ENCODE data around the gene EIF2B4. TPM values are rescaled to one million over a fixed set of nuclear protein-coding genes. Genes with fewer than 3 reads are reported as not detected.
A peak's percentile ranks its signal among the peaks of the same experiment; 100 is the strongest.

EIF2B4 gene
- total and polyA plus RNA-seq, 2 of the 13 experiments (the other 11 are each of a cell fraction or from before 2014, with no cell fraction given): 91.5 to 96.4 TPM

DNA sequence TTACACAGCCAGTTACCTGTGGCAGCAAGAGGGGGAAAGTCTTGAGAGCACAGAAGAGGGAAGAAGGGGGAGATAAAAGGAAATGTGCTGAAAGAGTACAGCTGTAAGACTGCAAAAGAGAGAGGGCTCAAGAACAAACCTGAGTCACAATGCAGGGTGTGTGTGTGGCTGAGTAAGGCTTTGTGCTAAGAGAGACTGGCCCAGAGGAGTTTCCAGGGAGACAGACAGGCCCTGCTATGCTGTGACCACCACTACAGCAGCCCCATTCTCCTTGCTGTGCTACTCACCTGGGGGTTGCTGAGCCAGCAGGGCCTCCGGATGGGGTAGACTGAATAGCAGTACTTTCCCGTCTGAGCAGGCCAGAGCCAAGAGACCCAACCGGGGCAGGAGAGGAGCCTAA is 34.8 kb downstream of the EIF2B4 start:
- H3K9me3 ChIP-seq (ENCODE audit: low read length): no peaks in the 10 kb centered on the region
- H3K27me3 ChIP-seq (ENCODE audit: control insufficient read depth in 1 of 2, insufficient read depth in 2 of 2, low read length in 2 of 2): no peaks in the 10 kb centered on the region
- in situ Hi-C loops (cut with HindIII; ENCODE audit: extremely low pct_ligation_motif_present, low pct_unique_long_range_greater_than_20kb): no loop called here
- H3K4me3 ChIP-seq (replicated peaks in 1 of 3; ENCODE audit: insufficient read depth in 1 of 3, low read depth in 2 of 3, low read length in 3 of 3): no peak overlapping the region
- no peak for DNase-seq (ENCODE audit: low spot score)
- no peak overlapping the region for H3K27ac ChIP-seq (ENCODE audit: extremely low read length, insufficient read depth, low read length)
- FAIRE-seq: no peak
- no peaks in the 10 kb centered on the region for H4K20me1 ChIP-seq (ENCODE audit: insufficient read depth, low read length)
- no peak overlapping the region for H3K4me2 ChIP-seq (ENCODE audit: low read depth, low read length)
- peaks cover 44 to 64% of the 10 kb centered on the region in 2 experiments for H3K36me3 ChIP-seq (replicated peaks in 1 of 2; ENCODE audit: control insufficient read depth in 1 of 2, insufficient read depth in 2 of 2, low read length in 2 of 2)
- no TSS peak for BruUV-seq (replicated peaks)
- no peaks in the 10 kb centered on the region for H3K79me2 ChIP-seq (ENCODE audit: insufficient read depth, low read length)
- H3K9ac ChIP-seq (ENCODE audit: insufficient read depth, low read depth, low read length): no peak overlapping the region
- H2AFZ ChIP-seq (ENCODE audit: low read length): no peak overlapping the region
- 100% methylated on average over 2 of the region's 3 CpGs for WGBS (ENCODE audit: low lambda C conversion rate)
- ChIA-PET POLR2A (no interaction called here), CTCF (ENCODE audit: low intra/inter-chr PET ratio, low total read pairs) (no interaction called here)
- no peaks in the 10 kb centered on the region for H3K4me1 ChIP-seq (ENCODE audit: insufficient read depth, low read length)
- intact Hi-C loops (cut with micrococcal nuclease; ENCODE audit: unreplicated experiment): no loop called here
- TF ChIP-seq ZNF839 (CRISPR knock-in tag; IDR thresholded peaks at IDR 0.05; ENCODE audit: borderline replicate concordance): no peak
- peak in 1 of 2 experiments; percentile 38; a peak in 1 of 4 replicates for TF ChIP-seq POLR2A (IDR thresholded peaks at IDR 0.05; ENCODE audit: insufficient read depth in 1 of 2, low read depth in 2 of 2, low read length in 2 of 2)
- TF ChIP-seq HNRNPLL (IDR thresholded peaks at IDR 0.05; ENCODE audit: low read depth, low read length, poor library complexity, severe bottlenecking): no peak
- peak; percentile 7; the same call in 1 of the 3 replicates for ATAC-seq

- Histone ChIP-seq H4K20me1 (ENCODE audit: insufficient read depth, low read length) (no peaks in the 10 kb centered on the region), H2AFZ (ENCODE audit: low read length) (no peak overlapping the region), H3K27me3 (ENCODE audit: control insufficient read depth in 1 of 2, insufficient read depth in 2 of 2, low read length in 2 of 2) (peaks cover 0 to 4% of the 10 kb centered on the region in 2 experiments; a peak in 1 of 5 replicates), H3K4me3 (replicated peaks in 1 of 3; ENCODE audit: insufficient read depth in 1 of 3, low read depth in 2 of 3, low read length in 3 of 3) (no peak overlapping the region), H3K79me2 (ENCODE audit: insufficient read depth, low read length) (peaks cover 25% of the 10 kb centered on the region), H3K9ac (ENCODE audit: insufficient read depth, low read depth, low read length) (no peak overlapping the region), H3K36me3 (replicated peaks in 1 of 2; ENCODE audit: control insufficient read depth in 1 of 2, insufficient read depth in 2 of 2, low read length in 2 of 2) (peaks cover 18 to 39% of the 10 kb centered on the region in 2 experiments), H3K9me3 (ENCODE audit: low read length) (no peaks in the 10 kb centered on the region), H3K27ac (ENCODE audit: extremely low read length, insufficient read depth, low read length) (peak overlapping the region; percentile 91), H3K4me2 (ENCODE audit: low read depth, low read length) (no peak overlapping the region), H3K4me1 (ENCODE audit: insufficient read depth, low read length) (peaks cover 33% of the 10 kb centered on the region)
- WGBS (ENCODE audit: low lambda C conversion rate): 92% methylated on average over 5 of the region's 5 CpGs
- in situ Hi-C loops (cut with HindIII; ENCODE audit: extremely low pct_ligation_motif_present, low pct_unique_long_range_greater_than_20kb): loop anchor here (5.0 kb wide), 1 partner anchor 48 kb away; the partner anchor contains the start of genes EIF2B4 and SNX17
- BruUV-seq (replicated peaks): no TSS peak
- CTCF ChIA-PET (ENCODE audit: low intra/inter-chr PET ratio, low total read pairs): no interaction called here
- POLR2A ChIA-PET: interaction anchor here (1.2 to 5.0 kb wide), 4 partner anchors 19 to 44 kb away, joined by 4 to 73 read pairs (median 46); partner anchors contain the start of genes EIF2B4, GTF3C2 and SNX17
- intact Hi-C loops (cut with micrococcal nuclease; ENCODE audit: unreplicated experiment): no loop called here
- FAIRE-seq: no peak
- DNase-seq (ENCODE audit: low spot score): no peak
- ATAC-seq: no peak
- 0 out of 2 replicates have a peak, but pooled peaks have one; percentile 35 for TF ChIP-seq ZNF343 (CRISPR knock-in tag; IDR thresholded peaks at IDR 0.05)
- TF ChIP-seq RBM22 (optimal IDR thresholded peaks at IDR 0.05; ENCODE audit: low read length): peak; percentile 35
- TF ChIP-seq POLR2AphosphoS5 (IDR thresholded peaks at IDR 0.05; ENCODE audit: low read depth, low read length): peak; percentile 45
- TF ChIP-seq, protein P1, sequence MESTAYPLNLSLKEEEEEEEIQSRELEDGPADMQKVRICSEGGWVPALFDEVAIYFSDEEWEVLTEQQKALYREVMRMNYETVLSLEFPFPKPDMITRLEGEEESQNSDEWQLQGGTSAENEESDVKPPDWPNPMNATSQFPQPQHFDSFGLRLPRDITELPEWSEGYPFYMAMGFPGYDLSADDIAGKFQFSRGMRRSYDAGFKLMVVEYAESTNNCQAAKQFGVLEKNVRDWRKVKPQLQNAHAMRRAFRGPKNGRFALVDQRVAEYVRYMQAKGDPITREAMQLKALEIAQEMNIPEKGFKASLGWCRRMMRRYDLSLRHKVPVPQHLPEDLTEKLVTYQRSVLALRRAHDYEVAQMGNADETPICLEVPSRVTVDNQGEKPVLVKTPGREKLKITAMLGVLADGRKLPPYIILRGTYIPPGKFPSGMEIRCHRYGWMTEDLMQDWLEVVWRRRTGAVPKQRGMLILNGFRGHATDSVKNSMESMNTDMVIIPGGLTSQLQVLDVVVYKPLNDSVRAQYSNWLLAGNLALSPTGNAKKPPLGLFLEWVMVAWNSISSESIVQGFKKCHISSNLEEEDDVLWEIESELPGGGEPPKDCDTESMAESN (CRISPR knock-in tag; conservative IDR thresholded peaks at IDR 0.05): no peak
- TF ChIP-seq SNAPC2 (CRISPR knock-in tag; IDR thresholded peaks at IDR 0.05): no peak
- peak; percentile 71 for TF ChIP-seq CEBPB (IDR thresholded peaks at IDR 0.05; ENCODE audit: borderline replicate concordance, low read depth, low read length)
- TF ChIP-seq MIXL1 (CRISPR knock-in tag; IDR thresholded peaks at IDR 0.05): no peak
- TF ChIP-seq, protein P2, sequence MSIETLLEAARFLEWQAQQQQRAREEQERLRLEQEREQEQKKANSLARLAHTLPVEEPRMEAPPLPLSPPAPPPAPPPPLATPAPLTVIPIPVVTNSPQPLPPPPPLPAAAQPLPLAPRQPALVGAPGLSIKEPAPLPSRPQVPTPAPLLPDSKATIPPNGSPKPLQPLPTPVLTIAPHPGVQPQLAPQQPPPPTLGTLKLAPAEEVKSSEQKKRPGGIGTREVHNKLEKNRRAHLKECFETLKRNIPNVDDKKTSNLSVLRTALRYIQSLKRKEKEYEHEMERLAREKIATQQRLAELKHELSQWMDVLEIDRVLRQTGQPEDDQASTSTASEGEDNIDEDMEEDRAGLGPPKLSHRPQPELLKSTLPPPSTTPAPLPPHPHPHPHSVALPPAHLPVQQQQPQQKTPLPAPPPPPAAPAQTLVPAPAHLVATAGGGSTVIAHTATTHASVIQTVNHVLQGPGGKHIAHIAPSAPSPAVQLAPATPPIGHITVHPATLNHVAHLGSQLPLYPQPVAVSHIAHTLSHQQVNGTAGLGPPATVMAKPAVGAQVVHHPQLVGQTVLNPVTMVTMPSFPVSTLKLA (IDR thresholded peaks at IDR 0.05): no peak
- TF ChIP-seq SALL1 (CRISPR knock-in tag; IDR thresholded peaks at IDR 0.05): 0 out of 2 replicates have a peak, but pooled peaks have one; percentile 12
- TF ChIP-seq MIER2 (CRISPR knock-in tag; IDR thresholded peaks at IDR 0.05): no peak
- TF ChIP-seq CBX5 (CRISPR knock-in tag; IDR thresholded peaks at IDR 0.05; ENCODE audit: borderline replicate concordance): 0 out of 2 replicates have a peak, but pooled peaks have one; percentile 32
- peak; percentile 64 for TF ChIP-seq CEBPG (CRISPR knock-in tag; IDR thresholded peaks at IDR 0.05)
- peak in 1 of 2 experiments; percentile 50; a peak in 1 of 4 replicates for TF ChIP-seq POLR2A (IDR thresholded peaks at IDR 0.05; ENCODE audit: insufficient read depth in 1 of 2, low read depth in 2 of 2, low read length in 2 of 2)
These were observed 45.4 kb downstream of the EIF2B4 start for GRCh38 chr2:27324720-27325119.
